ENCODE data around the gene CNOT8.
"Not testable (repeated sequence)": the region's sequence is repeated elsewhere in the genome, so short reads cannot be mapped to it uniquely, and the experiment has no call there.

Gene CNOT8

DNA sequence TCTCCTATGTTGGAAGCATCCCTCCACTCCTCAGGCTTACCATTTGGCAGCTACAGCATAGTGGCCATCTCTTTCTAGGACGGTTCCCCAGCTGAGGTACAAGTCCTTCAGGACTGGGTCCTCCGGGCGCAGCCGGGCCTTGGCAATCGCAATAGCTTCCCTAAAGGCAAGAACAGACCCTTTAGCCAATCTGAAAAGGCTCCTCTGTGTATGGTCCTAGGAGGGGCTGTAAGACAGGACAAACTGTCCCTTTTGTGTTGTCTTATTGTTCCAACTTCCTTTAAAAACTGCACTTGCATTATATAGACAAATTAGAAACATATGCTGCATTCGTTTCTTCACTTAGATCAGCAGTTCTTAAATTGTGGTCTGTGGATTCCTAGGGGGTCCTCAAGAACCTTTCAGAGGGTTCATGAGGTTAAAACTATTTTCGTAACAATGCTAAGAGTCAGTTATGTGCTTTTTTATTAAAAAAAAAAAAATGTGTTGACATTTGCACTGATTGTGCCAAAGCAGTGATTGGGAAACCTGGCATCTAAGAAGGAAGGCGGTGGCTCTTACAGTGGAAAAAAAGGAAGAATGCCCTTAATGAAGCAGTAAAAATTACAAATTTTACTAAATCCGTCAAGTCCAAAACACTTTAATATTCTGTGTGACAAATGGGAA, 40.9 kb downstream of the CNOT8 start:
- no peak for DNase-seq (ENCODE audit: insufficient read length, low spot score)
- no peak for FAIRE-seq
- TF ChIP-seq CTCF (IDR thresholded peaks at IDR 0.05; ENCODE audit: insufficient read depth, missing control alignments), result no peak

DNA sequence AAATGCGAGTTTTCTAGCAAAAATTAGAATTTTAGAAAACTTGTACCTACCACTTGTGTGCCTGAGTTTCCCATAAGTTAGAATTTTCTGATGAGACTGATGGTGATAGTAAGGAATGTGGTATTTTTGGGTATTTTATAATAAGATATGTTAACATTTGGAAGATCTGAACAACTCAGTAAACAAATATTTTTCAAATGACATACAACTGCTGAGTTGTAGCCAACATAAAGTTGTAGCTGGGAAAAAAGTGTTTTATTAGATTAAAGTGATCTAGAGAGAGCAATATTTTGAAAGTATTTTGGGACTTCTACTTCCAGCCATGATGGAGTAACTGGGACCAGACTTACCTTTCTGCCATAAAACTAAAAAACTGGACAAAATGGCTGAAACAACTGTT, 41.6 kb downstream of the CNOT8 start:
- no peak for FAIRE-seq
- no peak for DNase-seq (ENCODE audit: insufficient read length, low spot score)
- TF ChIP-seq CTCF (IDR thresholded peaks at IDR 0.05; ENCODE audit: insufficient read depth, missing control alignments), result no peak

GRCh38 chr5:154901276-154901675, 42.8 kb downstream of the CNOT8 start:
- no peak for DNase-seq (ENCODE audit: insufficient read length, low spot score)
- no peak for TF ChIP-seq CTCF (IDR thresholded peaks at IDR 0.05; ENCODE audit: insufficient read depth, missing control alignments)
- no peak for FAIRE-seq

GRCh38 chr5:154901913-154902312, 43.5 kb downstream of the CNOT8 start:
- no peak for TF ChIP-seq CTCF (IDR thresholded peaks at IDR 0.05; ENCODE audit: insufficient read depth, missing control alignments)
- DNase-seq (ENCODE audit: insufficient read length, low spot score) (no peak), FAIRE-seq (no peak)

- not testable (repeated sequence) for DNase-seq (ENCODE audit: insufficient read length, low spot score); FAIRE-seq
These were observed 47.2 kb downstream of the CNOT8 start for GRCh38 chr5:154905601-154906000.

- DNase-seq (ENCODE audit: insufficient read length, low spot score), result no peak
- FAIRE-seq, result no peak
- no peak for TF ChIP-seq CTCF (IDR thresholded peaks at IDR 0.05; ENCODE audit: insufficient read depth, missing control alignments)
These were observed 58.4 kb downstream of the CNOT8 start for GRCh38 chr5:154916874-154917273.

DNA sequence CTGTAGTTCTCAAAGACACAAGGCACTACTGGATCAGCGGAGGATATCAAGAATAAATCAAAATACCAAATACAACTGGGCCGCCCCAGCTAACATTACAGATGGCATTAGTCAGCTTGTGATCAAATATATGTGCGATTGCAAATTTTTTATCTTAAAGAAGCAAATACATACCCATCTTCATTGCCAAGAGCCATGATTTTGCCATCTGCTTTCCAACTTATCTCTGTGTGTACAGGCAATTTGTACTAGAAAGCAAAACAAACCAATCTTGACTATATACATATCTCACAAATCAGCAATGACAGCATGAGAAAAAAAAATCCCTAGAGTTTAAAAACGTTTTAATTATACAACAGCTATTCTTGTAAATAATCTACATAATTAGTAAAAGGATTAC, 59.3 kb downstream of the CNOT8 start:
- DNase-seq (ENCODE audit: insufficient read length, low spot score) (no peak), FAIRE-seq (no peak)
- TF ChIP-seq CTCF (IDR thresholded peaks at IDR 0.05; ENCODE audit: insufficient read depth, missing control alignments), result no peak

All from D721Med (cell line).